Measurements from ENCODE around the gene PLEKHA4. TPM values are rescaled to one million over a fixed set of nuclear protein-coding genes. Genes with fewer than 3 reads are reported as not detected.

PLEKHA4 gene
- total RNA-seq, 1 experiment from 2014 or later: 20.7 TPM

DNA sequence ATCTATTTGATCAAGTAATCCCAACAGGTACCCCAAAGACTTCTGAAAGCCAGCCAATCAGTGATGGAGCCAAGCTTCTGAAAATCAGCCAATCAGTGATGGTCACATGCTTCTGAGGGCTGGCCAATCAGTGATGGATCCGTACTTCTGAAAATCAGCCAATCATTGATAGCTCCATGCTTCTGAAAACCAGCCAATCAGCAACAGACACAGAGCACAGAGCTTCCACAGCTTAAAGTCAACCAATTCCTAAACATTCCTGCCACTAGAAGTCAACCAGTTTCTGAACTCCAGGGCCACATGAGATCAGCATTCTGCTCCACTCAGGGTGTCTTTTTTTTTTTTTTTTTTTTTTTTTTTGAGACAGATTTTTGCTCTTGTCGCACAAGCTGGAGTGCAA lies 23.9 kb downstream of the PLEKHA4 start:
- ChIA-PET CTCF (interaction anchor here (0.6 to 1.3 kb wide), 3 partner anchors 8 to 306 kb away, joined by 4 to 7 read pairs (median 5); partner anchors contain the start of gene HSD17B14), POLR2A (ENCODE audit: low non-redundant PET) (interaction anchor here (0.7 kb wide), 1 partner anchor 98 kb away, joined by 20 read pairs; the partner anchor contains the start of gene IZUMO1)
- peak; percentile 52 for DNase-seq (ENCODE audit: low spot score)
- Histone ChIP-seq H3K4me3 (ENCODE audit: low read depth, low read length, poor library complexity, severe bottlenecking) (no peak overlapping the region), H3K9me3 (ENCODE audit: low read depth, low read length, poor library complexity, severe bottlenecking) (no peaks in the 10 kb centered on the region), H3K4me1 (ENCODE audit: insufficient read depth, low read length, poor library complexity, severe bottlenecking) (no peaks in the 10 kb centered on the region), H3K27me3 (replicated peaks; ENCODE audit: insufficient read depth, low read depth, low read length, poor library complexity) (no peaks in the 10 kb centered on the region), H3K27ac (ENCODE audit: low read depth, low read length, poor library complexity, severe bottlenecking) (no peak overlapping the region), H3K36me3 (ENCODE audit: insufficient read depth, low read length, poor library complexity, severe bottlenecking) (peaks cover 11% of the 10 kb centered on the region)
- intact Hi-C loops (cut with micrococcal nuclease; ENCODE audit: unreplicated experiment): loop anchor here (2.0 kb wide), 1 partner anchor 56 kb away; no protein-coding TSS in a partner anchor
- TF ChIP-seq, protein P1, sequence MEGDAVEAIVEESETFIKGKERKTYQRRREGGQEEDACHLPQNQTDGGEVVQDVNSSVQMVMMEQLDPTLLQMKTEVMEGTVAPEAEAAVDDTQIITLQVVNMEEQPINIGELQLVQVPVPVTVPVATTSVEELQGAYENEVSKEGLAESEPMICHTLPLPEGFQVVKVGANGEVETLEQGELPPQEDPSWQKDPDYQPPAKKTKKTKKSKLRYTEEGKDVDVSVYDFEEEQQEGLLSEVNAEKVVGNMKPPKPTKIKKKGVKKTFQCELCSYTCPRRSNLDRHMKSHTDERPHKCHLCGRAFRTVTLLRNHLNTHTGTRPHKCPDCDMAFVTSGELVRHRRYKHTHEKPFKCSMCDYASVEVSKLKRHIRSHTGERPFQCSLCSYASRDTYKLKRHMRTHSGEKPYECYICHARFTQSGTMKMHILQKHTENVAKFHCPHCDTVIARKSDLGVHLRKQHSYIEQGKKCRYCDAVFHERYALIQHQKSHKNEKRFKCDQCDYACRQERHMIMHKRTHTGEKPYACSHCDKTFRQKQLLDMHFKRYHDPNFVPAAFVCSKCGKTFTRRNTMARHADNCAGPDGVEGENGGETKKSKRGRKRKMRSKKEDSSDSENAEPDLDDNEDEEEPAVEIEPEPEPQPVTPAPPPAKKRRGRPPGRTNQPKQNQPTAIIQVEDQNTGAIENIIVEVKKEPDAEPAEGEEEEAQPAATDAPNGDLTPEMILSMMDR (conservative IDR thresholded peaks at IDR 0.05; ENCODE audit: low read depth, low read length): no peak
- no peak for TF ChIP-seq EZH2 (IDR thresholded peaks at IDR 0.05; ENCODE audit: borderline replicate concordance, low read depth, low read length, poor library complexity, severe bottlenecking)
- no TSS peak for BruUV-seq (replicated peaks)

DNA sequence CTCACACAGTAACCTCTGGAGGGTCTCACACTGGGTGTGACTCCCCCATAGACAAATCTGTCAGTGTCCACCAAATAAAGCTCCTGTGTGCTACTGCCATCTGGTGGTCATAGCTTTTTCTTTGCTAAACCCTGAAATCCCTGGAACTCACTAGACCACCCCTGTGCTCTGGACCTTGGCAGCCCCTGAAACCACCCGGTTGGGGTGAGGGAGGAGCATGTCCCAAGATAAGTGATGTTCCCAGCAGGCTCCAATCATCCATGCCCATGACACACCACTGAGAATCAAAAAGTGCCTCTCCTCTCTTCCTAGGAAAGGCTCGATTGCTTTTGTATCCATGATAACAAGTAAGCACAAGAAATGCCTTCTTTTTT lies 25.6 kb downstream of the PLEKHA4 start:
- CTCF ChIA-PET: interaction anchor here (0.6 to 2.2 kb wide), 14 partner anchors 16 to 419 kb away, joined by 3 to 24 read pairs (median 4); partner anchors contain the start of gene RUVBL2
- Histone ChIP-seq H3K27me3 (replicated peaks; ENCODE audit: insufficient read depth, low read depth, low read length, poor library complexity) (no peaks in the 10 kb centered on the region), H3K4me1 (ENCODE audit: insufficient read depth, low read length, poor library complexity, severe bottlenecking) (no peaks in the 10 kb centered on the region), H3K36me3 (ENCODE audit: insufficient read depth, low read length, poor library complexity, severe bottlenecking) (peaks cover 11% of the 10 kb centered on the region), H3K27ac (ENCODE audit: low read depth, low read length, poor library complexity, severe bottlenecking) (no peak overlapping the region), H3K9me3 (ENCODE audit: low read depth, low read length, poor library complexity, severe bottlenecking) (no peaks in the 10 kb centered on the region), H3K4me3 (ENCODE audit: low read depth, low read length, poor library complexity, severe bottlenecking) (no peak overlapping the region)
- intact Hi-C loops (cut with micrococcal nuclease; ENCODE audit: unreplicated experiment): no loop called here
- no peak for TF ChIP-seq EZH2 (IDR thresholded peaks at IDR 0.05; ENCODE audit: borderline replicate concordance, low read depth, low read length, poor library complexity, severe bottlenecking)
- TF ChIP-seq, protein P1 (conservative IDR thresholded peaks at IDR 0.05; ENCODE audit: low read depth, low read length): peak; percentile 90
- DNase-seq (ENCODE audit: low spot score): peak; percentile 70
- BruUV-seq (replicated peaks): no TSS peak
- POLR2A ChIA-PET (ENCODE audit: low non-redundant PET): no interaction called here

DNA sequence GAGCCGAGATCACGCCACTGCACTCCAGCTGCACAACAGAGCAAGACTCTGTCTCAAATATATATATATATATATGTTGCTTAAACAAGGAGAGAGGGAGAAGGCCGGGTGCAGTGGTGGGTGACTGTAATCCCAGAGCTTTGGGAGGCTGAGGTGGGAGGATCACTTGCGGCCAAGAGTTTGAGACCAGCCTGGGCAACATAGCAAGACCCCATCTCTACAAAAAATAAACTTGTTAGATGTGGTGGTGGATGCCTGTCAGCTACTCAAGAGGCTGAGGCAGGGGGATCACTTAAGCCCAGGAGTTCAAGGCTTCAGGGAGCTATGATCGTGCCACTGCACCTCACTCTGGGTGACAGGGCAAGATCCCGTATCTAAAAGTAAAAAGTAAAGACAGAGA lies 26.8 kb downstream of the PLEKHA4 start:
- H3K27me3 ChIP-seq (replicated peaks; ENCODE audit: insufficient read depth, low read depth, low read length, poor library complexity): no peaks in the 10 kb centered on the region
- no TSS peak for BruUV-seq (replicated peaks)
- TF ChIP-seq, protein P1 (conservative IDR thresholded peaks at IDR 0.05; ENCODE audit: low read depth, low read length): no peak
- TF ChIP-seq EZH2 (IDR thresholded peaks at IDR 0.05; ENCODE audit: borderline replicate concordance, low read depth, low read length, poor library complexity, severe bottlenecking): no peak
- no peak overlapping the region for H3K4me3 ChIP-seq (ENCODE audit: low read depth, low read length, poor library complexity, severe bottlenecking)
- no peak overlapping the region for H3K27ac ChIP-seq (ENCODE audit: low read depth, low read length, poor library complexity, severe bottlenecking)
- intact Hi-C loops (cut with micrococcal nuclease; ENCODE audit: unreplicated experiment): no loop called here
- ChIA-PET POLR2A (ENCODE audit: low non-redundant PET) (no interaction called here), CTCF (interaction anchor here (0.6 to 2.2 kb wide), 4 partner anchors 46 to 543 kb away, joined by 4 to 19 read pairs (median 6); no protein-coding TSS in a partner anchor)
- peaks cover 4% of the 10 kb centered on the region for H3K4me1 ChIP-seq (ENCODE audit: insufficient read depth, low read length, poor library complexity, severe bottlenecking)
- peaks cover 11% of the 10 kb centered on the region for H3K36me3 ChIP-seq (ENCODE audit: insufficient read depth, low read length, poor library complexity, severe bottlenecking)
- DNase-seq (ENCODE audit: low spot score): no peak
- H3K9me3 ChIP-seq (ENCODE audit: low read depth, low read length, poor library complexity, severe bottlenecking): no peaks in the 10 kb centered on the region
